Daoy (cell line): Measurements from ENCODE around the gene SECISBP2L. TPM values are rescaled to one million over a fixed set of nuclear protein-coding genes. Genes with fewer than 3 reads are reported as not detected.
A peak's percentile ranks its signal among the peaks of the same experiment; 100 is the strongest.
"Not testable (repeated sequence)": the region's sequence is repeated elsewhere in the genome, so short reads cannot be mapped to it uniquely, and the experiment has no call there.

Experiments used
- DNase-seq: peaks from one replicate; pipeline ENCODE4 v3.0.0-alpha.2; 2015; ENCODE audit warnings: low read depth
- total RNA-seq: library from RNA; depleted of rRNA; stranded (reverse); fragments of >200 nt; shearing (Covaris generic); gene quantifications from 2 replicates; pipeline ENCODE4 v1.2.3, GENCODE V29; 2014; rRNA removed

Gene SECISBP2L, protein sequence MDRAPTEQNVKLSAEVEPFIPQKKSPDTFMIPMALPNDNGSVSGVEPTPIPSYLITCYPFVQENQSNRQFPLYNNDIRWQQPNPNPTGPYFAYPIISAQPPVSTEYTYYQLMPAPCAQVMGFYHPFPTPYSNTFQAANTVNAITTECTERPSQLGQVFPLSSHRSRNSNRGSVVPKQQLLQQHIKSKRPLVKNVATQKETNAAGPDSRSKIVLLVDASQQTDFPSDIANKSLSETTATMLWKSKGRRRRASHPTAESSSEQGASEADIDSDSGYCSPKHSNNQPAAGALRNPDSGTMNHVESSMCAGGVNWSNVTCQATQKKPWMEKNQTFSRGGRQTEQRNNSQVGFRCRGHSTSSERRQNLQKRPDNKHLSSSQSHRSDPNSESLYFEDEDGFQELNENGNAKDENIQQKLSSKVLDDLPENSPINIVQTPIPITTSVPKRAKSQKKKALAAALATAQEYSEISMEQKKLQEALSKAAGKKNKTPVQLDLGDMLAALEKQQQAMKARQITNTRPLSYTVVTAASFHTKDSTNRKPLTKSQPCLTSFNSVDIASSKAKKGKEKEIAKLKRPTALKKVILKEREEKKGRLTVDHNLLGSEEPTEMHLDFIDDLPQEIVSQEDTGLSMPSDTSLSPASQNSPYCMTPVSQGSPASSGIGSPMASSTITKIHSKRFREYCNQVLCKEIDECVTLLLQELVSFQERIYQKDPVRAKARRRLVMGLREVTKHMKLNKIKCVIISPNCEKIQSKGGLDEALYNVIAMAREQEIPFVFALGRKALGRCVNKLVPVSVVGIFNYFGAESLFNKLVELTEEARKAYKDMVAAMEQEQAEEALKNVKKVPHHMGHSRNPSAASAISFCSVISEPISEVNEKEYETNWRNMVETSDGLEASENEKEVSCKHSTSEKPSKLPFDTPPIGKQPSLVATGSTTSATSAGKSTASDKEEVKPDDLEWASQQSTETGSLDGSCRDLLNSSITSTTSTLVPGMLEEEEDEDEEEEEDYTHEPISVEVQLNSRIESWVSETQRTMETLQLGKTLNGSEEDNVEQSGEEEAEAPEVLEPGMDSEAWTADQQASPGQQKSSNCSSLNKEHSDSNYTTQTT
- total RNA-seq, result 8.6 and 10.9 TPM in 2 replicates

DNA sequence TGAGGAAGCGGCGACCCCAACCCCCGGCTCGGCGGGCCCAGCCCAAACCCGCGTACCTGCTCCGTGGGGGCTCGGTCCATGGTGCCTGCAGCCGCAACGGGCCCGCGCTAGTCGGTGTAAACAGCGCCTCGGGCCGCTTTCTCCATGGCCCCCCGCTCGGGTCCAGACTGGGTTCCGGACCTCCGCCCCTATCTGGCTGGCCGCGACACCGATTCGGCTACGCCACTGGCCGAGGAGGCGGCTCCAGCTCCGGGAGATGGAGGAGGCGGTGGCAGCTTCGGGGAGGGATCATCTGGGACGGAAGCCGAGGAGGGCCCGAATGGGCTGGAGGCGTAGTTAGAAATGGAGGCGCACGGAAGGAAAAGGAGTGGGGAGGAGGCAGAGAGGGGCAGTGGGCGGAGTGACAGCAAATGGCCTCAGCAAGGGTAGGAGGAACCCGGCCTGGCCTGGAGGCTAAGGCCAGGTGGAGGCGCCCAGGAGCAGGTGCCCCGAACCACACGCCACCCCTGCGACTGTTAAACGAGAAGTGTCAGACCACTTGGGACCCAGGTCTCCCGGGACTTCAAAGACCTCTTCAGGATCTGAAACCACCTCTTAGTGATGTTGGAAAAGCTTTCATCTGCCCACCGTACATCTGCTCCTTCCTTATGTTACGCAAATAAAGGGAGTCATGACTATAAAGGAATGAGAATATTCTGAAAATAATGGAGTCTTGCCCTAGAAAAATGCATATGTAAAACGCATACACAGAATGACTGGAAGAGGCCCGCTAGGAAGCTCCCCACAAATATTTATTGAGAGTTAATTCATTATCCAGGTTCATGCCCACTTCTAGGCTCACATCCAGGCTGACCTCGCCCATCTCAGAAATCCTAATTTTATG, at the start of gene SECISBP2L:
Gene SECISBP2L (minus strand): TSS at position 227 of the 883 bp plus-strand sequence. CDS start 147 bp downstream, at position 80.
- DNase-seq, result peak; percentile 94

DNA sequence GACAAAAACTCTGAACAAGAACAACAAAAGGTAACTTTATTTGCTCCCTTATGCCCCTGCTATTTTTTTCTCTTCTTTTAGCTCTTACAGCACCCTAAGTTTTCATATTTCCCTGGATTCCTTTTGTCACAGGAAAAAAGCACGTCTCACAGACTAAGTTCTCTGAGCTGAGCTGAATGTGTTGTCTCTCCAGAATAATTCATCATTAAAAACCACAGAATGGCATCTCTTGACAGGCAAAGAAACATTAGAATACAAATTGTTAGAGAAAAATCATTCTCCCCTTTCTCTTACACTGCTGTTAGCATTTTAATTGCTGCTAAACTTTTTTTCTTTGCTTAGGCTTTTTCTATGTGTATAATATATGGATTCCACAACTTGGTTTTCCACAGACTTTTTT, 48.7 kb upstream of the SECISBP2L start:
- DNase-seq, result no peak

DNA sequence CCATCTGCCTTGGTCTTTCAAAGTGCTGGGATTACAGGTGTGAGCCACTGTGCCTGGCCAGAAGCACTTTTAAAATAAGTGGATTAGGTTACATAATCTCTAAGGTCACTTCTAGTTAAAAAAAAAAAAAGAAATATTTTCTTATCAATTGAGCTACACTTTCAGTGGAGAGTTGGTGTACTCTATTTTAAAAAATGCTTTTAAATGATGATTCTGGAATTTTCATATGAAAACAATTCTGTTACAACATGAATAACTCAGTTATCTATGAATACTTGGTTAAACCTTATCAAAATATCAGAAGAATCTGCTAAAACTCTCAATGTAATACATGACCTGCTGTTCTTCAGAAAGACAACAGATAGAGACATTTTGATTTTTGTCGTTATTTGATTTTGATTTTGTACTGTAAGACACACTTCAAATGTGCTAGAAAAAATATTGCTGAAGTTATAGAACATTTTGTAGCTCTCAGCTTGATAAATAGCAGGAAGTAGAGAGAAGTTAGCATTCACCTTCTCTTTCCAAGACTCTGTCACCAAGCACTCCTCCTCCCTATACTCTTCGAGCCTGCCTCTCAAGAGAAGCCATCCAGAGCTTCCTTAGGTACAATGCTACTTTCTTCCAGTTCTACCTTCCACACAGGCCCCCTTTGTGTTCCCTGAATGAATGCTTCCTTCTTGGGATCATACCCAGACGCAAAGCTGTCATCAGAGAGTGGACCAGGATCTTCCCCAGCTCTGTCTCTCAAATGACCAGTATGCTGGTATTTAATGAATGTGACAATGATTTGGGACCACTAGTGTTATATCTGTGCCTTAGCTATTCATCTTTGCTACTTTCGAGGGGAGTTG, 47.2 kb upstream of the SECISBP2L start:
- DNase-seq, result no peak

DNA sequence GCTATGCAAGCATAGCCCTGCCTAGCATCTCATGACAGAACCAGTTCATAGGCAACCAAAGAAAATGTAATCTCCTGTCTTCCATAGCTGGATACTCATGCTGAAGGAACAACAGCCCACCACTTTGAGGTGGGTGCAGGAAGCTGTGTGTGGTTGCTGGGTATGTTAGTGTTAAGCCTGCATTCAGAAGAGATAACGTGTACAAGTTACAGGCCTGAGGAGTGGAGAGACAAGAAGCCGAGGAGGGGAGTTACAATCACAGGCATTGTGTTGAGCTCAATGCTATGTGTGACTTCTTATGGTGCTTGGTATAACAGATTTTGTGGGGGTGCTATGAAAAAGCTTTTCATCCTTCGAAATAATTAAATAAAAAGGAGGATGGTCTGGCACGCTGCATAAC, 42.8 kb upstream of the SECISBP2L start:
- no peak for DNase-seq

DNA sequence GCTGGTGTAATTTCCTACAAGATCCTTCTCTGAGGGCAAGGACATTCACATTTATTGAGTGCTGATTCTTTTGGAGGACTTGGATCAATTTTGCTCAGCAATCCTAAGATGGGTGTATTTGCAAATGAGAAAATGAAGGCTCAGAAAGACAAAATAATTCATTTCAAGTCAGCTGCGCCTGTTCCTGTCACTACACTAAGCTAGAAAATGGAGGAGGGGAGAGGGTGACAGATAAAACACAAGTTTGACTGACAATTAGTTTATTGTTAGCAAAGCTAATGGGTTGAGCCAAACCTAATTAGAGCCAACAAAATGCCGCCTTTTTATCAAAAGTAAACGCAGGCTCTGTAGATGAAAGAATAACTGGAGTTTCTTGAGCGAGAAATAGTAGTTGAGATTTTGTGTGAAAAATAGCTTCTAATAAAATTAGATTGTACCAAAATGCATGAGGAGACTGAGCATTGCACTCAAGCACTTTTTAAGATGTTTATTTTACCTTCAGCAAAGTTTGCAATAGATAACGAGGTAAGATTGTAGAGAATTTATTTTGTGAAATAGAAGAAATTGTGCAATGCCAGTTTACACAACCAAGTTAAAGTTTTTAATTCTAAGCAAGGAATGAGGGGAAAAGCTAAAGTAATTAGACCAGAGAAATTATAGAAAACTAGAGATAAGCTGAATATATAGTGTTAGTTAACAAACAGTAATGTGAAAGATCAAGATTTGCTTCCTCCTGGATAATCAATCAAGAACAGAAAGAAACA, 39.6 kb upstream of the SECISBP2L start:
- DNase-seq, result no peak

DNA sequence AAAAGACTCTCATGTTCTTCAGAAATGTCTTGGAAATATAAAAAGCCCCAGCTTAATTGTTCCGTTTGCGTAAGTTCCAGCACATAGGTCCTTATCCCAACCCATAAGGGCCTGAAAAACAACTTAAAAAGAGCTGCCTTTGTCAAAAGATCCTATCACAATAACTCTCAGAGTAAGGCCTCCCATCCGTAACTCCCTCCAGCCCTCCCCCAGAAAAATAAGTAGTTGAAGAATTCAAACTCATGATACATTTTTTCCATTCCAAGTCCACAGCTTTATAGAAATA, 38.0 kb upstream of the SECISBP2L start:
- no peak for DNase-seq

DNA sequence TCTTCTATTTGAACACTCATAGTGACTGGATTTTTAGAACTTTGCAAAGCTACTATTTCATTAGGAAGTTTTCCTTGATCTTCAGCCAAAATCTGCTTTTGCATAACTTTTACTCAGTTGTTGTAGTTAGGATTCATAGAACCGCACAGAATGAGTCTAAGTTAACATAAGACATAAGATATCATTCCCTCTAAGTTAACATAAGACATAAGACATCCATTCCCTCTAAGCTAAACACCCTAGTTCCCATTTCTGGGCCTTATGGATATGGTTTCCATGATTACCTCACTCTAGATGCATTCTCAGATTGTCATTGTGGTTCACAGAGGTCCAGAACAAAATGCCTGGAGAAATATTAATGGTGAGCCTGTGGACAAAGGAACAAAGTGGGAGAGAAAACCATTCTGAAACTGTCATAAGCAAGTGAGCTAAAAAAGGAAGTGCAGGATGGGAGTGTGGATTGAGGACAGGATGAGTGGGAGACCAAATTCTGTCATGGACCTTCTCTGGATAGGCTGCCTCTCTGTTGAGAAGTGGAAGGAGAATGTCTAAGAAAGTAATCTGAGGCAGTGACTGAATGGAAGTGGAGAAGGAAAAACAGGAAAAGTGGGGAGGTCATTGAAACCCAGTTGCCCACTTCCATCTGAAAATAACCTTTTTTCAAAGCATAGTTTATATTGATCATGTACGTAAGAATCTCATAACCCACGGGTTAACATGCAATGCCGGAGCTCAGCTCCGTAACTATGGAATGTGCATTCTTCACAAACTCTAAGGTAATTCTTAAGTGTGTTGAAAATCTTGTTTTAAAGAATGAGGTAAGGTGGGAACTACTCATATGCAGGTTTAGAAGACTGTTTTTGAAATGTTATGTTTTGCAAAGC, 37.4 kb upstream of the SECISBP2L start:
- no peak for DNase-seq

DNA sequence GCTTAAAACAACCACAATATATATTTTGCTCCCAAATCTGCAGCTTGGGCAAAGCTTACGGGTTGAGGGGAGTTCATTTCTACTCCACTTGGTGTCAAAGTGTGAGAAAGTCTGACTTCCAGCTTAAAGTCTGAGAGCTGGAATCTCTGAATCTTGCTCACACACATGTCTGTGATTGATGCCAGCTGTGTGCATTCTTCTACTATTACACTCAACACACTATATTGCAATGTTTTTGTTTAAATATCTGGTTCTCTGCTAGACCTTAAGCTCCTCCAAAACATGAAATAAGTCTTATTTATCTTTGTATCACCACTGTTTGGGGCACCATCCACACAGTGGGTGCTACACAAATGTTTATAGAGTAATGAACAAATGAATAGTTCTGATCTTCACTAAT, 36.7 kb upstream of the SECISBP2L start:
- DNase-seq, result no peak

DNA sequence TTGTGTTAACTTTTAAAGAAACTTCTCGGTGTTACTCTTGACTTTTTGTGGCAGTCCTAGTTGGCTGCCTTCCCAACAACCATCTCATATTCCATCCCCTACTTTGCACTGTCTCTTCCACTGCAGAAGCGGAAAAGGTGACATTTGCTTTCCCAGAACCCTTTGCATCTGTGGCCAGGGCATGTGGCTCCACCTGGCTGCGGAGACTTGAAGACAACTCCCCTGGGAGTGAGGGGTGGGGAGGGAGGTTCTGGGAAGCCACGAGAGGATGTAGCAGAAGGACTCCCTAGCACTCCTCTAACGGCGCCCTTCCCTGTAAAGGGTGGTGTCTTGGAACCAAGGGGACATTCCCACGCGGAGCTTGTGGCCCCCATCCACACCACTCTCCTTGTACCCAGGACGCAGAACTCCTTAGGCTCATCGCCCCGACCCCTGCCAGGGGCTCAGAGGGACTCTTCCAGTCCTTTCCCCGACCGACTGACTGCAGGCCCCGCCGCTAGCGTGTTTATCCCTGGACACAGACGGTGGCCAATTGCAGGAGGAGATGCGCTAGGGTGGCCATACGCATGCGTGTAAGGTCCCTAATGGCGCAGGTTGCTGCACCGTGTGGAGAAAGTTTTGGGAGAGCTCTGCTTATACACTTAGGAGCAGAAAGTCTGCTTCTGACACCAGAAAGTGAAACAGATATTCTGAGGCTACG, 33.2 kb upstream of the SECISBP2L start:
- DNase-seq, result no peak

DNA sequence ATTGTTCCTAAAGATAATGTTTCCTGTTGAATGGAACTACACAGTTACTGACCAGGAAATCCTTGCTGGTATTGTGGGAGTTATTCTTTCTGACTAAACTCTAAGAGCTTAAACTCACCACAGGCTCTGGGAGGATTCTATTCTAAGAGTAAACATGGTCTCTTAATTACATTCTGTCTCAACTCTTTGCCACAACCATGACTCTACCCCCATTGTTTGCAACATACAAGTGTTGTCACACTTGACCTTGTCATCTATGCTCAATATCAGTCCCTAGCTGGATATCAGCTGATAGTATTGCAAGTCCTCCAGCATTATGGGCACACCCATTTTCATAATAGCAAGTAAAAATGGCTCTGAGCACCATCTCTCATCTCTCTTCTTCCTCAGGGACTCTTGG, 29.6 kb upstream of the SECISBP2L start:
- no peak for DNase-seq

DNA sequence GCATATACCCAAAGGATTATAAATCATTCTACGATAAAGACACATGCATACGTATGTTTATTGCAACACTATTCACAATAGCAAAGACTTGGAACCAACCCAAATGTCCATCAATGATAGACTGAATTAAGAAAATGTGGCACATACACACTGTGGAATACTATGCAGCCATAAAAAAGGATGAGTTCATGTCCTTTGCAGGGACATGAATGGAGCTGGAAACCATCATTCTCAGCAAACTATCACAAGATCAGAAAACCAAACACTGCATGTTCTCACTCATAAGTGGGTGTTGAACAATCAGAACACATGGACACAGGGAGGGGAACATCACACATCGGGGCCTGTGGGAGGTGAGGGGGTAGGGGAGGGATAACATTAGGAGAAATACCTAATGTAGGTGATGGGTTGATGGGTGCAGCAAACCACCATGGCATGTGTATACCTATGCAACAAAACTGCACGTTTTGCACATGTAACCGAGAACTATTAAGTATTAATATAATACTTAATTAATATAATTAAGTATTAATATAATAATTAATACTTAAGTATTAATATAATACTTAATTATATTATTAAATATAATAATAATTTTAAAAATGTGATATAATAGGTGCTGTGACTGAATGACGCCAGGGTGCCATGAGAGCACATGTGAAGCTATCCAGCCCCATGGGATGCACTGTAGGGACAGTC, 28.5 kb upstream of the SECISBP2L start:
- DNase-seq, result not testable (repeated sequence)

DNA sequence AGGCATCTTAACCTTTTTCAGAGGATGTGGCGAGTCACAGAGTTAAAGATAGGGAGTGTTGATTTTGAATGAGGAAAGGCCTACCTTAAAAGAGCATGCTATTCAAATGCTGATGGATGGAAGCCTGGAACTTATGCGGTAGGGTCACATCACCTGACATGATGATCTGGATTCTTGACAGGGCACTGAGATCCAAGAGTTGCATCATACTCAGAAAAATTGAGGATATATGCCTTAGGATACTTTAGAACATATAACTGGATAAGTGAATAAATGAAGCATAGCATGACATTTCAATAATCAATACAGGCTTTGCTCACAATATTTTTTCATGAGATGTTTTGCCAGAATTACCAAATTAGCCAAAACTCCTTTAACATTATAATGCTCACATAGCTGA, 20.1 kb upstream of the SECISBP2L start:
- no peak for DNase-seq

DNA sequence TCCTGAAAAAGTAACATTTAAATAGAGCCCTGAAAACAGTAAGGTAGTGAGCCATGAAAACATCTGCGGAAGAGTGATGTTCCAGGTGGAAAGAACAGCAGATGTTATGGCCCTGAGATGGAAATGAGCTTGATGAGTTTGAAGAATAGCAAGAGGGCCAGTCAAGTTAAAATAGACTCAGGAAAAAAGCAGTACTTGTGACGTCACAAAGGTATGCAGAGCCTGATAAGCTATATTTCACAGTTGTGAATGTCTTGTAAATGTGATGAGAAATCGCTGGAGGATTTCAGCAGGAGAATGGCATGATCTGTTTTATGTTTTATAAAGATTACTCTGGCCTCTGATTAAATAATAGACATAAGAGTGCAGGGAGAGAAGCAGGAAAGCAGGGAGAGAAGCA, 18.6 kb upstream of the SECISBP2L start:
- DNase-seq, result no peak

DNA sequence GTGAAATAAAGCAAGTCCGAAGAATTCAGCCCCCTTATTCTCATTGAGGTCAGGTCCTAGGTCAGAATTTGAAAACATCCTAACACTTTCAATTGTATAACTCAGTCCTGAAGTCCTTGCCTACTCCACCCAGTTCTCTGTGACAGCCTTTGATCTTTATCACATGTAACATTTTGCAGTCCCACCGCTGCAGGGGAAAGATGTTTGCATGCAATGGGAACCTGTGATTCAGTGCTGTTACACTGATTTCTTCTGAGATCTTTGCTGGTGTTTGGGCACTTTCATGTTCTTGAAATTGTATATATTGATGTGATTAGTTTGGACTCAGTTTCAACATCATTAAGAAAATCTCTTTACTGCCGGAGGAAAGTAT, 18.0 kb upstream of the SECISBP2L start:
- no peak for DNase-seq

DNA sequence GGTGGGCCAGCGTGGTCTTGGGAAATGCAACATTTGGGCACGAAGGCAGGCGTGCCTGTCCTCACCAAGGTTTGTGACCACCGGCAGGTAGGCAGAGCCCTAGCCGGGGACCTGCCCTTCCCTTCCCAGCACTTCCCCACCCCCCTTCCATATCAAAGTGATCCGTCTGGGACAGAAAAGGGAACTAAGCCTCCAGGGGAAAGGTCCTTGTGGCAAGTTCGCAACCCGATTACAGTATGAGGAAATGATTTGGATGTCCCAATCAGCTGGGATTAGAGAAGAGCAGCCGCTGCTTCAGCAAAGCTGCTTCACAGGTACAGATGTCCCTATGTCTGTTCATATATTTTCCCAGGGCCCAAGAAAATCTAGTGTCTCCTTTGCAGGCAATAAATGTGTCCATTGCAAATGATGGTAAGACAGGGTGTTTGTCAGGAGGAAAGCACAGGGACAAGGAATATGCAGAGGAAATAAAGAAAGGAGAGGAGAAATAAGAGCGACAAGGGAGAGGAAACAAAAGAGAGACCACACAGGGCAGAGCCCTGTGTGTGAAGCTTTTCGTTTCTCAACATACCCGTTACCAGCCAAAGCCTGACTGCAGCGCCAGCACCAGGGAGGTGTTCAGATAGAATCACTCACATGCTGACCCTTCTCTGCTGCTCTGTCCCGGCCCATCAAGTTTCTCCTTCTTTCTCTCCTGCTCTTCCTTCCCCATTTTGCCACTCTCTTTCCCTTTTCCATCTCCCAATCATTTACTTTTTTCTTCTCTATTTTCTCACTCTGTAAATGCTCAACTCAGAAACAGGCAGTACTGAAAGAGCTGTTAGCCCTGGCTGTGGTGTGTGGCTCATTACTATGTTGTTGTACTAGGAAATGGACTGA, 17.4 kb upstream of the SECISBP2L start:
- no peak for DNase-seq

DNA sequence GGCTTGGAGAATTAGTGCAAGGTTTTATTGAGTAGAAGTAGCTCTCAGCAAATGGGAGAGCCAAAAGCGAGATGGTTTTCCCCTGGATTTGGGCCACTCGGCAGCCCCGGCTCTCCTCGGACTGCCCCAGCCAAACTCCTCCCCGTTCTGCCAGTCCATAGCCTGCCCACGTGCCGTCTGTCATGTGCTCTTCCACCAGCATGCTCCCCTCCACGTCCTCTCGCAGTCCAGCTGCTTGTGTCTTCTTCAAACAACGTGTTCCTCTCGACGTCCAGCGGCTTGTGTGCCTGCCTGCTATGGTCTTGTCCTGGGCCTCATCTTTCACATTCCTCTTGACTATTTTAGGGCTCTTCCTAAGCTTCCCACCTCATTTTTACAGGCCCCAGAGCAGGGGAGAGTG, 16.7 kb upstream of the SECISBP2L start:
- DNase-seq, result no peak
